Activated CD4-positive, alpha-beta T cell treated with anti-CD3 and anti-CD28 coated beads, Interleukin-10, Interleukin-2, amounts not matched to agents 100 ng/mL and 50 ng/mL, durations not matched to agents 16 hours and 8 hours (primary cell): ENCODE measurements around the gene CCDC68.
A peak's percentile ranks its signal among the peaks of the same experiment; 100 is the strongest.
"Not testable (repeated sequence)": the region's sequence is repeated elsewhere in the genome, so short reads cannot be mapped to it uniquely, and the experiment has no call there.

ENCODE experiments used
- DNase-seq: peaks from one replicate; pipeline ENCODE4 v3.0.0-alpha.2; 2020

CCDC68 gene

DNA sequence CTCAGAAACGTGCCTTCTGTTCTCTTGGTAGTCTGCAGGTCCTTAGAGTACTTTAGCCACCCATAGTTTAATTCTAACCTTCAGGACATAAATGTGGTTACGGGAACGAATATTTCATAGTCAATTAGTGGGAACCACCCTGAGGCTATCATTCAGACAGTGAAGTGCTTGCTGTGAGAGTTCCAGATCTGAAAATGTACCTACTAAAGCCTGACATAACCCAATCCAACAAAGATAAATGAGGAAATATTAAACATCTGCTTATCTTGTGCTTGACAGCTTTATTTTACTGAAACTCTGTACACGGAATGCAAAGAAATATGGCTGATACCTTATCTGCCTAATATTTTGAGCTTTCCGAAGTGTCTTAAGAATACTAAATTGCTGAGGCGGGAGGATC lies 88.0 kb downstream of the CCDC68 start:
- DNase-seq = no peak

DNA sequence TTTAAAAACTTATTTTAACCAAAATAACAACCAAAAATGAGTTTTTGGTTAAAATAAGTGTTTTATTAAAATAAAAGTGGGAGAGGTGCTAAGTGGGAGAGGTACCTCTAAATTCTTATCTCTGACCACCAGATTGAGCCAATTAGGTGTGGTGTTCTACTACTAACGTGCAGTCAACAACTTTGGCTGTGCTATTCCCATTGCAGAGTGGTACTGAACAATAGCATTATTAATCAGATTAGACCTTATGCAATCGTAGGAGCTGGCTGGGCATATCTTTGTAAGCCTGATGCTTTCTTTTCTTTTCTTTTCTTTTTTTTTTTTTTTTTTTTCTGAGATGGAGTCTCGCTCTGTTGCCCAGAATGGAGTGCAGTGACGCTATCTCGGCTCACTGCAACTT lies 92.1 kb downstream of the CCDC68 start:
- DNase-seq = no peak

DNA sequence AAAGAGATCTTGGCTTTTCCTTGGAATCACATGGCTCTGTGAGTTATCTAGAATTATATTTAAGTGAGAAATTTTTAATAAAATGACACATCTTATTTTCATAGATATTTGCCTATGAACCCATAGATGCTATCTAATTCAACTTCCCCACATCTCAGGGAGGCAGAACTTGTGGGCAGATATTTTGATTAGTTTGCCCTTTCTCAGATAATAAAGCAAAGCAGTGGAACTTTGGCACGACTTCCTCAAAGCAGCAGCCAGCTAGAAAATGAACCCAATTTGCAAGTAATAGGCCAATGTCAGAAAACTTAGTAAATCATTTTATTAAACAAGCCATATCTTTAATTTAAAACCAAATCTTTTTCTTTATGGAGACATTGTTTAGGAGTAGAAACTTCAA lies 98.3 kb downstream of the CCDC68 start:
- no peak for DNase-seq

DNA sequence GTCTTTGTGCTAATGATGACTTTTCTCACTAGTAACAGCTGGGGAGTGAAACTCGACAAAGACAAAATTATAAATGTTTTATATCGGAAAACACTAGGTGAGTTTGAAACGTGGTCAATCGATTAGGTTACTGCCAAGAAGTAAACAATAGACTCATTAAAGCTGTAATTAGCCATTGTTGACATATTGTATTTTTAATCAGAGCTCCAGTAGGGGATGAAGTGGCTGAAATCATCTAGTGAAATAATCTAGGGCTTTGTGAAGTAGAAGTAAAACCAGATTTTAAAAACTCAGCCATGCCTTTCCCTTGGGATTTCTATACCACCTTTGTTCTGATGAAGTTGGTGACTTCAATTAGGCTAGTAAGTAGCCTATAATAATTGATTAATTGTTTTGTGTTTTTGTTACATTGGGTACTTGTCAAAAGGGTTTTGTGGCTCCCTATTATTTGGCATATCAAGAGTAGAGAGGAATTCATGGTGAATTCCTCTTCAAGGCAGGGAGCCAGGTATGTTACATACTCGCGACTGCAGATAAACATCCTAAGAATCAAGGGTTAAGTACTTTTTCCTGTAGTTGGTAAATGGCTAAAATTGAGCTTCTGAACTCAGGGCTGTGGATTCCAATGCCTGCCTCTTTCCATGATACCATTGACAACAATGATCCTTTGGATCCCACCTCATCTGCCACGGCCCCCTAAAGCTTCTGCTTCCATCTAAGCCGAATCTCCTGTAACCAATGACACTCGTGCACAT lies 99.4 kb downstream of the CCDC68 start:
- DNase-seq = no peak

DNA sequence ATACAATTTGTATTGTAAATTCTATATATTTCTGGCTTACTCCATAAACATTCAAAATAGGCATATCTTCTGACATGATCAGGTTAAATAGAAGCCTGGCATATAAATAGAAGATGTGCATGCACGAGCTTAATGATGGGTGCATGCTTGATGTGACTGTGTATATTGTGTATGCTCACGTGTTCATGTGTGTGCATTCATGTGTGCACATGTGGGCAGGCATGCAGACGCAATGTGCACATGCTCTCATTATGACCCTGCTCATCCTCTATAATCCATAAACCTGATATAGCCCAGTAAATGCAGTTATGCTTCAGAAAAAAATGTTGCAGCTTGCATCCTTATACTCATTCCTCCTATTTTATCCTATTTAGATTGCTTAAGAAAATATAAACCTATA lies 101.8 kb downstream of the CCDC68 start:
- DNase-seq = no peak

DNA sequence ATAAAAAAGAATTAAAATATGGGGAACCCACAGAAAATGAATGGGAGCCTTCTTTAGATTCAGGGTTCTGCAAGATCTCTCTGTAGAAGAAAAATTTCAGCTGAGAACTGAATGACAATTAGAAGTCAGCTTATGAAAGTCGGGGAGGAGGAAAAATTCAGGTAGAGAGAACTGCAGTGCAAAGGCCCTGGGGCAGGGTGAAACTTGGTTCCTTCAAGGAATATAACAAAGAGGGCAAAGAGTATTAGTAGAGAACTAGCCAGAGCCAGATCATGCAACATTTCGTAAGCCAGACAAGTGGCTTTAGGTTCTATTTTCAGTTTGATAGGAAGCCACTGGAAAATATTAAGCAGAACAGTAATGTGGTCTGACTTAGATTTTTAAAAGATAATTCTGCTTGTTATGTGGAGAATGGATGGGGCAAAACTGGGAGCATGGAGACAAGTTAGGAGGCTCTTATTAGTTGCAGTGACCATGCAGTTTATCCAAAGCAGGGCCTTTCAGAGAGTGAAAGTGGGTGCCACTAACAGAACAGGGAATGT lies 103.1 kb downstream of the CCDC68 start:
- DNase-seq = no peak

DNA sequence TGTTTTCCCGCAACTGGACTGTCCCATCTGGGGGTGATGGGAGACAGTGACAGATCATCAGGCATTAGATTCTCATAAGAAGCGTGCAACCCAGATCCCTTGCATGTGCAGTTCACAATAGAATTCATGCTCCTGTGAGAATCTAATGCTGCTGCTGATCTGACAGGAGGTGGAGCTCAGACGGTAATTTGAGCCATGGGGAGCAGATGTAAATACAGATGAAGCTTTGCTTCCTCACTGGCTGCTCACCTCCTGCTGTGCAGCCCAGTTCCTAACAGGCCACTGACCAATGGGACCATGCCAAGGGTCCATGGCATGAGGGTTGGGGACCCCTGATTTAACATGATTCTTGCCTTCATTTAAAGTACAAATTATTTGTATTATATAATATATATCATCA lies 104.2 kb downstream of the CCDC68 start:
- DNase-seq = not testable (repeated sequence)

DNA sequence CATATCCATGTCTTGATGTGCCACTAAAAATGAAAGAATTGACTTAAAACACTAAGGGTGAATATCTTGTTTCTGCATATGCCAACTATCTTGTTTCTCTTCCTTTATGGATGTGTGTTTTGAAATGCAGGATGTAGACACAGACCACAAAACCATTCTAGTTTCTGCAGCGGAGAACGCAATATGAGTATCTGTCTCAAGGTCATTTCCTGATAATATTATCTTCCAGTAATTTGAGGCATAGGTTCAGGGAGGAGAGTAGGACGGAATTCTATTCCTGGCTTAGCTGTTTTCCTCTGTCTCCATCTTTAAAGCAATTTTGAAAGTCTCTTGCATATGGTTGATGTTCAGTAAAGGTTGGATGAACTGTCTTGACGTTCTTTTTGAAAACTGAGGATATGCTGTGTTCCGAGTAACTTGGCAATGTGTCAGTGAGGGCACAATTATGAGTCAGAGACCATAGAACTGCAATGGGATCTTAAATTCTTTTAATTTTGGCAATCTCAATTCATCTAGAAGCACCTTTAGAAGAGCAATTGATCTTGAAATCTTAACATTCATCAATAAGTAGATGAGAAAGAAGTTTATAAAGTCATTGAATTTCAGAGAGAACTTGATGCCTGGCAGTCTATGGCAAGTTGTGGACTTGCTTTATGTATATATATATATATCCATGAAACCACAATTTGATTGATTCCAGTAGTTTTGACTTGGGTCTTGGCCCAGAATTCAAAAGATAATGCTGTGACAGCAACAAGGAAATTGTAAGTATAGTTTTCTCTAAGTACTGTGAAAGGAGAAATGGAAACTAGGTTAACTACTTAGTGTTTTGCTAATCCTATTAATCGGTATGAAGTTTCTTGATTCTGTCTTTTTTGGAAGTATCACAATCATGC lies 106.2 kb downstream of the CCDC68 start:
- peak; percentile 57 for DNase-seq
